Measurements from ENCODE around the gene ARHGAP9. TPM values are rescaled to one million over a fixed set of nuclear protein-coding genes. Genes with fewer than 3 reads are reported as not detected.

The ARHGAP9 gene
- total RNA-seq, 1 experiment from 2014 or later: 2.2 TPM

DNA sequence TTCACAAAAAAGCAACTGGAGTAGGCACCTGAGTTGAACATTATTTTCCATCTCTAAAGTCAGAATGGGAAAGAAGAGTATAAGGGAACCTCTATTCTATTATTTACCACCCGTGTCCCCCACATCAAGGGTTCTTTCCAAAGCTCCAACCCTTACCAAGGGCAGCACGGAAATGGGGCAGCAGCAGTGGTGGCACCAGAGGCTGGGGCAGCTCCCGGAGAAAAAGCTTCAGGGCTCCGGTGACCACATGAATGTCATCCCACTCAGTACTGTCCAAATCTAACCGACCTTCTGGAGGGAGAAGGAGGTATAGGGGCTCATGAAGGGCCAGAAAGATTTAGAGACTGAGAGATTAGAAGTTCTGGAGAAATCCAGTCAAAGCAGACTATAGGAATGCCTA lies 5.8 kb downstream of the ARHGAP9 start:
- DNase-seq (ENCODE audit: low read depth): no peak

DNA sequence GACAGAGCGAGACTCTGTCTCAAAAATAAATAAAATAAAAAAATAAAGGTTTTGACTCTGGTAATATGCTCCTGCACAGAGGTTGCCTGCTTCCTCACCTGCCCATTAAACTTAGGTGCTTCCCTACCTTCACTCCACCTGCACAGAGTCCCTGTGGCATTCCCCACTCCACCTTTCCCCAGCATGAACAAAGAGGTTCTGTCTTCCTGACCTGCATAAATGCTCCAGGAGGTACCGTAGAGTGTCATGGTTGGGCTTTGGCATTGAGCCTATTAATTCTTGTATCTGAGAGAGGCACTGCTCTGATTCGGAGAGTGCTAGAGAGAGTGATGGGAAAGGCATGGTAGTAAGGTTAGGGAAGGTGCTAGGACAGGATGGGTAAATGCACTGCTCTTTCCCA lies 6.3 kb downstream of the ARHGAP9 start:
- DNase-seq (ENCODE audit: low read depth): no peak

DNA sequence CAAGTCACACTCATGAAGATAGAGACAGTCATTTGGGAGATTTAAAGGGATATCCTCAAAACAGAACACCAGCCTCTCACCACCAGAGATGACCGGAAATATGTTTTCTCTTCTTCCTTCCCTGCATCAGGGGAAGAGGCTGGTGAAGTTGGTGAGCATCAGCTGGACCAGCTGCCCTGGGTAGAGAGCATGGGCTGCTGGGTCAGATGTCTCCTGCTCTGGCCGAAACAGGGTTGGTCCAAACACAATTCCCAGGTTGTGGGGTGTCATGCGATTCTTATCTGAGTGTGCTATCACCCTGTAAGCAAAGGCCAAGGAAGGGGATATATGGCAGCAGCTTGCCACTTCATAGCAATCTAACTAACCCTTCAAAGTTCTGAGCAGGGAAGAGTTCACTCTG lies 7.3 kb downstream of the ARHGAP9 start:
- no peak for DNase-seq (ENCODE audit: low read depth)

DNA sequence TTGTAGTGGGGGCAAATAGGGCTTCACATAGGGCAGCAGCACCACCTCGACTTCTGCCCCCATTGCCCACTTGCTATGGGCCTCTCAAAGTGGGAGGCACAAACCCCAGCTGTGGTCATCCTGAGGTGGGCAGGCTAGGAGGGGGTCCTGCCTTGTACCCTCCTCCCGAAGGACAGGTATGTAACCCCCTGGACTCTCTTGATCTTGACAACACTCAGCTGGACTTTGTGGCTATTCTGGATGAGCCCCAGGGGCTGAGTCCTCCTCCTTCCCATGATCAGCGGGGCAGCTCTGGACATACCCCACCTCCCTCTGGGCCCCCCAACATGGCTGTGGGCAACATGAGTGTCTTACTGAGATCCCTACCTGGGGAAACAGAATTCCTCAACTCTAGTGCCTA lies 8.0 kb downstream of the ARHGAP9 start:
- DNase-seq (ENCODE audit: low read depth): no peak

DNA sequence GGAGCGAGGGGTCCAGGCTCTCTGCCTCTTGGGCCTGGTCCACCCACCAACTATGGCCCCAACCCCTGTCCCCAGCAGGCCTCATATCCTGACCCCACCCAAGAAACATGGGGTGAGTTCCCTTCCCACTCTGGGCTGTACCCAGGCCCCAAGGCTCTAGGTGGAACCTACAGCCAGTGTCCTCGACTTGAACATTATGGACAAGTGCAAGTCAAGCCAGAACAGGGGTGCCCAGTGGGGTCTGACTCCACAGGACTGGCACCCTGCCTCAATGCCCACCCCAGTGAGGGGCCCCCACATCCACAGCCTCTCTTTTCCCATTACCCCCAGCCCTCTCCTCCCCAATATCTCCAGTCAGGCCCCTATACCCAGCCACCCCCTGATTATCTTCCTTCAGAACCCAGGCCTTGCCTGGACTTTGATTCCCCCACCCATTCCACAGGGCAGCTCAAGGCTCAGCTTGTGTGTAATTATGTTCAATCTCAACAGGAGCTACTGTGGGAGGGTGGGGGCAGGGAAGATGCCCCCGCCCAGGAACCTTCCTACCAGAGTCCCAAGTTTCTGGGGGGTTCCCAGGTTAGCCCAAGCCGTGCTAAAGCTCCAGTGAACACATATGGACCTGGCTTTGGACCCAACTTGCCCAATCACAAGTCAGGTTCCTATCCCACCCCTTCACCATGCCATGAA lies 8.6 kb downstream of the ARHGAP9 start:
- DNase-seq (ENCODE audit: low read depth): no peak

DNA sequence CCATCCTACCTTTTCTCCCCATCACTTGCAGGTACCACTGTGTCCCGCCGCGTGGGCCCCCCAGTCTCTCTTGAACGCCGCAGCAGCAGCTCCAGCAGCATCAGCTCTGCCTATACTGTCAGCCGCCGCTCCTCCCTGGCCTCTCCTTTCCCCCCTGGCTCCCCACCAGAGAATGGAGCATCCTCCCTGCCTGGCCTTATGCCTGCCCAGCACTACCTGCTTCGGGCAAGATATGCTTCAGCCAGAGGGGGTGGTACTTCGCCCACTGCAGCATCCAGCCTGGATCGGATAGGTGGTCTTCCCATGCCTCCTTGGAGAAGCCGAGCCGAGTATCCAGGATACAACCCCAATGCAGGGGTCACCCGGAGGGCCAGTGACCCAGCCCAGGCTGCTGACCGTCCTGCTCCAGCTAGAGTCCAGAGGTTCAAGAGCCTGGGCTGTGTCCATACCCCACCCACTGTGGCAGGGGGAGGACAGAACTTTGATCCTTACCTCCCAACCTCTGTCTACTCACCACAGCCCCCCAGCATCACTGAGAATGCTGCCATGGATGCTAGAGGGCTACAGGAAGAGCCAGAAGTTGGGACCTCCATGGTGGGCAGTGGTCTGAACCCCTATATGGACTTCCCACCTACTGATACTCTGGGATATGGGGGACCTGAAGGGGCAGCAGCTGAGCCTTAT lies 9.2 kb downstream of the ARHGAP9 start:
- no peak for DNase-seq (ENCODE audit: low read depth)

DNA sequence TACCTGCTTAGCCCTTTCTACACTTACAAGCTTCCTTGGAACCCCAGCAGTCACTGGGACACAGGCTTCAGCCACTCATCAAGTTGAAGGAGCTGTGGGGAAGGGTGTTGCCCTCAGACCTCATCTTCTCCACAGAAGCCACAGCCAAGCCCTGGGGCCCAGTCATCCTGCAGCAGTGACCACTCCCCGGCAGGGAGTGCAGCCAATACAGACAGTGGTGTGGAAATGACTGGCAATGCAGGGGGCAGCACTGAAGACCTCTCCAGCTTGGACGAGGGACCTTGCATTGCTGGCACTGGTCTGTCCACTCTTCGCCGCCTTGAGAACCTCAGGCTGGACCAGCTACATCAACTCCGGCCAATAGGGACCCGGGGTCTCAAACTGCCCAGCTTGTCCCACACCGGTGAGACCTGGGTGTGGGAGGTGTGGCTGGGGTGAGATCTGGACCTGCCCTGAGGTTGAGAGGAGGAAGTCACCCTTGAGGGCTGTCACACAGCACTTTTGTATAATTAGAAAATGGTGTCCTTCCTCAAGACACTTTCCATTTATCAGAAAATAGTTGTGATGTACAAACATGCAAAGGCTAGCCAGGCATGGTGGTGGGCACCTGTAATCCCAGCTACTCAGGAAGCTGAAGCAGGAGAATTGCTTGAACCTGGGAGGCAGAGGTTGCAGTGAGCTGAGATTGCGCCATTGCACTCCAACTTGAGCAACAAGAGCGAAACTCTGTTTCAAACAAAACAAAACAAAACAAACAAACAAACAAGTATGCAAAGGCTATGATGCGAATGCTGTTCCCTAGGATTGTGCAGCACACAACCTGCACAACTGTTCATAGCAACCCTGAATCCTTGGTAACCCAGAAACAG lies 10.1 kb downstream of the ARHGAP9 start:
- no peak for DNase-seq (ENCODE audit: low read depth)

DNA sequence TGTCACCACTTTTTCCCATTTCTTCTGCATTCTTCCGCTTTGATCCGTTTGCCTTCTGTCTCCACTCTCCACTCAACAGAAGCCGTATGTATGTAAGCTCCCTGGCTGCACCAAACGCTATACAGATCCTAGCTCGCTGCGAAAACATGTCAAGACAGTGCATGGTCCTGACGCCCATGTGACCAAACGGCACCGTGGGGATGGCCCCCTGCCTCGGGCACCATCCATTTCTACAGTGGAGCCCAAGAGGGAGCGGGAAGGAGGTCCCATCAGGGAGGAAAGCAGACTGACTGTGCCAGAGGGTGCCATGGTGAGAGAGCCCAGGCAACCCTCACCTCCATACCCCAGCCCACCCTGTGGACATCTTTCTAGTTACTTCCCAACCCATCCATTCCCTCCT lies 11.8 kb downstream of the ARHGAP9 start:
- DNase-seq (ENCODE audit: low read depth): no peak

DNA sequence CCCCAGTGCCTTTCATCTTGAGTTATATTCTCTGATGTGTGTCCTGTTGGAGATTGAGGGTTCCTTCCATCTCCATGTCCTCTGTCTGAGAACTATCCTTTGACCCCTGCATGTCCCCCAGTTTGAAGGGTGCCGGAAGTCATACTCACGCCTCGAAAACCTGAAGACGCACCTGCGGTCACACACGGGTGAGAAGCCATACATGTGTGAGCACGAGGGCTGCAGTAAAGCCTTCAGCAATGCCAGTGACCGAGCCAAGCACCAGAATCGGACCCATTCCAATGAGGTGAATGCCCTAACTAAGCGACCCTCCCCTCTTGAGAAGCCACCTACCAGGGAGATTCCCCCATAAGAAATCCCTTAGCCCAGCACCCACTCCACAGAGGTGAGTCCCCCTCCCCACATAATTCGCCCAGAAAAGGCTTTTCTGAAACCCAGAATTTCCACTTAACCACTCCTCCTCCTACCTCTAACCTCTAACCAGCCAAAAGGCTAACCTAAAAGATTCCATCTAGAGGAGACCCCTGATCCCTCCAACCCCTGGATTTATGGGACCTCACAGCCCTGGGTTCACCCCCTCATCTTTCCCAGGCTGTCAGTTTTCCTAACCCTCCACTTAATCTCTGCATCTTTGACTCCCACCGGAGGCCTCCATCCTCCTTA lies 12.3 kb downstream of the ARHGAP9 start:
- no peak for DNase-seq (ENCODE audit: low read depth)

DNA sequence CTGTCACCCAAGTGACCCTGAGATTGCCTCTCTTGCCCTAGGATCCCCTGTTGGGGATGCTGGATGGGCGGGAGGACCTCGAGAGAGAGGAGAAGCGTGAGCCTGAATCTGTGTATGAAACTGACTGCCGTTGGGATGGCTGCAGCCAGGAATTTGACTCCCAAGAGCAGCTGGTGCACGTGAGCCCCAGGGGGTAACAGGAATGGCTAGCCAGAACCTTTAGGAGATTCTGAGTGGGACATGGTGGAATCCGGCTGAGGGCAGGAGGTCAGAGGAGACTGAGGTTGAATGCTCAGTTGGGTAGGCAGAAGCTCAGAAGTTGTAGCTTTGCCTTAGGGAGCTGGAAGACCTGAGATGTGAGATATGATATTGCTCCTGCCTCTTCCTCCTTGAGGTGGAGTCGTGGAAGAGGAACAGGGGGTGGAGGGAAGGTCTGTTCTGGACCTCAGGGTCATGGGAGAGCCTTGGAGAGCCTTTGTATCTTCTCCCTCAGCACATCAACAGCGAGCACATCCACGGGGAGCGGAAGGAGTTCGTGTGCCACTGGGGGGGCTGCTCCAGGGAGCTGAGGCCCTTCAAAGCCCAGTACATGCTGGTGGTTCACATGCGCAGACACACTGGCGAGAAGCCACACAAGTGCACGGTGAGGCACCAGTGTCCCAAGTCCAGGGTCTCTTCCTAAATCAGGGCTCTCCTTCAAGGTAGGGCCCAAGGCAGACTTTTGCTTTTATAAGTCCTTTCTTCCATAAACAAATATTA lies 13.7 kb downstream of the ARHGAP9 start:
- no peak for DNase-seq (ENCODE audit: low read depth)

DNA sequence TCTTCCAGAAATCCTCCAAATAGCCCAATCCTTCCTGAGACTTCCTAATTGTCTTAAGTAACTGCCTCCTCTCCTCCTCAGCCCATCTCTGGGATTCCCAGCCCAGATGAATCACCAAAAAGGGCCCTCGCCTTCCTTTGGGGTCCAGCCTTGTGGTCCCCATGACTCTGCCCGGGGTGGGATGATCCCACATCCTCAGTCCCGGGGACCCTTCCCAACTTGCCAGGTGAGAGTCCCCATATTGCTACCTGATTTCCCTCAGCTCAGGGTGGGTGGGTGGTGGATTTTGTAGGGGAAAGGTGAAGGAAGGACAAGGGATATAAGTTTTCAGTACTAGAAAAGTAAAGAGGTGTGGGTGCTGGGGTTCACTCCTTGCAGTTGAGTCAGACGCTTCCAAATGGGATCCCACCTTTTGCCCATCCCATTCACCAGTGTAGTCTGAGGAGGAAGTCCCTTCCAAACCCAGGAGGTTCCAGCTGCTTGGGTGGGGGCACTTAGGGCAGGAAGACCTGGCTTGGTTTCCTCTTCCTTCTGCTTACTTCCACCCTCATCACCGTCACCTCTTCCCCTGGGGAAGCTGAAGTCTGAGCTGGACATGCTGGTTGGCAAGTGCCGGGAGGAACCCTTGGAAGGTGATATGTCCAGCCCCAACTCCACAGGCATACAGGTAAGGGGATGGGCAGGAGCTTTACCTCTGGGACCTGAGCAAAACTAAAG lies 14.5 kb downstream of the ARHGAP9 start:
- DNase-seq (ENCODE audit: low read depth): no peak

DNA sequence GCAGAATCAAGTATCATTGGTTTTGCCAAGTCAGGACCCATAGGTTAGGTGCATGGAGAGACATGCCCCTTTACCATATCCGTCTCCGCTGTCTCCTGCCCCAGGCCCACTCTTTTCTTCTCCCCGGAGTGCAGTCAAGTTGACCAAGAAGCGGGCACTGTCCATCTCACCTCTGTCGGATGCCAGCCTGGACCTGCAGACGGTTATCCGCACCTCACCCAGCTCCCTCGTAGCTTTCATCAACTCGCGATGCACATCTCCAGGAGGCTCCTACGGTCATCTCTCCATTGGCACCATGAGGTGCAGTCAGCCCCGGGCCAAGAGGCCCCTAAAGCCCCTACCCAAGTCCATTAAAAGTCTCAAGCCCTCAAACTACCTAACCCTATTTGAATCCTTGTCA lies 15.1 kb downstream of the ARHGAP9 start:
- DNase-seq (ENCODE audit: low read depth): no peak

DNA sequence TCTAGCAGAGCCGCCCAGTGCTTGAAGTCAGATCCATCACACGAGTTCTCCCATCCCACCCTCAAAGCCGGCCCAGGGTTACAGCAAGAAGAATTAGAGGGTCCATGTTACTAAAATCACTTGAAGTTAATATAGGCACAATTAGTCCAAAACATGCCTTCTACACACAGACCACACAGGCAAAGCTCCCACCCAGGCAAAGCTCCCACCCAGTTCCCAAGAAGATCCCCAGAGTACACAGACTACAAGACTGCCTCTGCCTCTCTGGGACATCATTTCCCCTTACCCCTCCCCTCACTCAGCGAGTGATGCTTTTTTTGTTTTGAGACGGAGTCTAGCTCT lies 16.8 kb downstream of the ARHGAP9 start:
- no peak for DNase-seq (ENCODE audit: low read depth)

DNA sequence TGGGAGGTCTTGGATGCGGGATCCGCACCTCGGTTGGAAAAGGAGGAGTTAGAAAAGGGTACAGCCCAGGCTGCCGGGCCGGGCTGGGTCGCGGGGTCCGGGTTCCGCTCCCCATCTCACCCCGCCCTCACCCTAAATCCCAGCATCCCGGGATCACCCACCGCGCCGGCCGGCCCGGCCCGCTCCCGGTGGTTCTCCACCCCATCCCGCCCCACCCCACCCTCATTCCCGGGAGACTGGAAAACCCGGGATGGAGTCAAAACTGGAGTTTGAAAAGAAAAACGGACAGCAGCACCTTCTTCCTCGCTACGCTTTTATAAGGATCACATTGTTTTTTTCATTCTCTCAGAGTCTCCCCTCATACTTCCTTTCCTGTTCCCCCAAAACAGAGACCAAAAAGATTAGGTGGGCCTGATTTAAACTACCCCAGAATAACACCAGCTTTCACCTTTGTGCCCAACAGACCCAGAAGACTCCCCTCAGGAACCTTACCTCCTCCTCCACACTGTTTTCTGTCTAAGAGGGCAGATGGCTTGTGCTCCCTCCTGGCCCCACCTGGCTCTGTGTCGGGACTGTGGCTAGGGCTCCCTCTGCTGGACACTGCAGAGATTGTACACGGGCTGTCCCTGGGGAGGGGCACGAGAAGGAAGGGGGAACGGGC lies 17.3 kb downstream of the ARHGAP9 start:
- peak; percentile 88 for DNase-seq (ENCODE audit: low read depth)

DNA sequence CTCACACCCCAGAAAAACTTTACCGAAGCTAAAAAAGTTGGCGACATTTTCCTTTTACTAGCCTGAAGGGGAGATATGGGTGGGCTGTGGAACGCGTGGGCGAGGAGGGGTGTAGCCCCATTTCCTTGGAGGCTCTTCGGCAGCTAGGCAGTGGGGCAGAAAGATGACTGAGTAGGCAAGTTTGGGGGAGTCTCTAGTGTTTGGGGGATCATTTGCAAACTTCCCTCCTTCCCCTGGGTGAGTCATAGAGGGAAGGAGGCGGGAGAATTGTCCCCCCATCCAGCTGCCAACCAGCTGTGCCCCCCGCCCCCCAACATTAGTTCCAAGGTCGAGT lies 17.8 kb downstream of the ARHGAP9 start:
- peak; percentile 48 for DNase-seq (ENCODE audit: low read depth)

DNA sequence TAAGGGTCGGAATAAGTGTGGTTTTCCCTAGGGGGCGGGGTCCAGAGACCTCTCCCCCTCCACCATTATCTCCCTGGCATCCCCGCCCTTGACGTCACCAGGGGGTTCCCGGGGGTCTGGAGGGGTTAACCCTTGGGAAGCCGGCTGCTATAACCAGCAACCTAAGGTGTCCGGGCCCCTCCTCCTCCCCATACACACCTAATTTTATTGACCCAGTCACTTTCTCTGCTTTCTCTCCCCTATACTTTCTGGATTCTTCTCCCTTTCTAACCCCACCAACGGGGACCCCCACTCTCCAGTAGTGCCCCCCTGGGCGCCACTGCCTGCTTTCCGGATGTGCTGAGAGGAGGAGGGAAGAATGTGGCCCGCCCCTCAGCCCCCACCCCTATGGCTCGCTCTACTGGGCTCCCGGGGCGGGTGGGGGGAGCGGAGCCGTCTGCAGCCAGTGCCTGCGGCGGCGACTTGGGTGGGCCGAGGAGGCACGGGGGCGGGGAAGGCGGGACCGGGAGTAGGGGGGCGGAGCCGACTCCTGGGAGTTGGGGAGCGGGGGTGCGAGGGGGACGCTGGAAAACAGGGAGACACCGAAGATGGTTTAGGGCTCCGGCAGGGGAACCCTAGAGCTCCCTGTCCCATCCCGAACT lies 18.3 kb downstream of the ARHGAP9 start:
- no peak for DNase-seq (ENCODE audit: low read depth)

DNA sequence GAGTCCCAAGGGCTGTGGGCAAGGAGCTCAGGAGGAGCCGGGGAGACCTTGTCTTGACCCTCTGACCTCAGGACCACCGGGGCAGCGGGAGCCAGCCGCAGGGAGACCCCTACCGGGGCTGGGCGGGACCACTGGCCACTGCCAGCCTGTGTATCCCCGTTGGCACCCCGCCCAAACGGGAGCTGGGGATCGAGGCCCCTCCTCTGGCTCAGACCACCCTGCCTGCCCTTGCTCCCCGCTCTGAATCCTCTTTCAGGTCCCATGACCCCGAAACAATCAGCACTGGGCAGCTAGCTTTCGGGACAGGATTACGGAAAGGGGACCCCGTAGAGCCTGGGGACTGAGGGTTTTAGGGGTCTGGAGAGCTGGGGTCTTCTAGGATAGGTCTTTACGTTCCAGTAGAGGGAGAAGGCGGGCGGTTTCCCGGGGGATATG lies 18.8 kb downstream of the ARHGAP9 start:
- DNase-seq (ENCODE audit: low read depth): no peak

DNA sequence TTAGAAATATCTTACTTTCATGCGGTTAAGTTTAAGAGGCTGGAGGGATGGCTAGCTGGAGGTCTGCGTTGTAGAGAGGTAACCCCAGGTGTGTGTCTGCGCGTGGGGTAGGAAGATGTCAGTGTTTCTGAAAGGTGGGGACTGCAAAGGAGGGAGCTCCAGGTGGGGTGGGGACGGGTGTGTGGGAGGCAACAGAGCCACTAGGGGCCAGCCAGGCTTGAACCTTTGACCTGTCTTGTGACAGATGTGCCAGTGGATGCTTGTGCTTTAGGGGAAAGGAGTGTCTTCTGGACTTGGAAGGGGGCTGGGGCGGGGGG lies 19.2 kb downstream of the ARHGAP9 start:
- DNase-seq (ENCODE audit: low read depth): no peak

DNA sequence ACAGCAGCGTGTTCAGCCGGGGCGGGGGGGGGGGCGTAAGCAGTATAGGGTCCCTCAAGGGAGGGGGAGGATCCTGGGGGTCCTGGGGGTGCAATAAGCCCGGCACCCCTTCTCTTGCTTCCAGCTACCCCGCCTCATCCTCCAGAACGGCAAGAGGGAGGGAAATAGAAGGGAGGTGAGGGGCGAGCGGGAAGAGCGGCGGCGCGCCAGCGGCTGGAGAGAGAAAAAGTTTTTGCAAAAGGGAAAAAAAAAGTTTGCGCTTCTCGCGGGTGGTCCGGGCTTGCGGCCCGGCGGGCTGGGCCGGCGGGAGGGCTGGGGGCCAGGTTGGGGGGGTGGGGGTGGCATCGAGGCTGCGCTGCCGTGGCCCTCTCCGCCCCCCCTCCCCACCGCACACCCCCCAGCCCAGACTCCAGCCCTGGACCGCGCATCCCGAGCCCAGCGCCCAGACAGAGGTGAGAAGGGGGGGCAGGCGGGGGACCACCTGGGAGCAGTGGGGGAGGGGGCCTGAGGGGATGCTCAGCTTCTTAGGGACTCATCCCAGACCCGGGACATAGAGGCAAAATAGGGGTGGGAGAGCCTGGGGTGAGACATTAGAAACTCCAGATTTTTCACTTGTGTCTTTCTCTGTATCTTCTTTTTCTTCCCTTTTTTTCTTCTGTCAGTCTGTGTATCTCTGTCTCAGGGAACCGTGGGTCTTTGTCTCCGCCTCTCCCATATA lies 19.8 kb downstream of the ARHGAP9 start, which contains the start of gene GLI1:
GLI1 (plus strand) TSS at position 36 of the 718 bp plus-strand sequence. CDS start 3,907 bp downstream, outside the sequence.
- no peak for DNase-seq (ENCODE audit: low read depth)

All from HT1080 (cell line).